GM19452 (cell line): ENCODE data around the gene S100PBP.

Source experiments
- ATAC-seq: cut with Tn5 transposase; IDR thresholded peaks from one replicate; pipeline ENCODE4 v1.9.1; 2021; ENCODE audit not compliant: unreplicated experiment

Gene S100PBP

DNA sequence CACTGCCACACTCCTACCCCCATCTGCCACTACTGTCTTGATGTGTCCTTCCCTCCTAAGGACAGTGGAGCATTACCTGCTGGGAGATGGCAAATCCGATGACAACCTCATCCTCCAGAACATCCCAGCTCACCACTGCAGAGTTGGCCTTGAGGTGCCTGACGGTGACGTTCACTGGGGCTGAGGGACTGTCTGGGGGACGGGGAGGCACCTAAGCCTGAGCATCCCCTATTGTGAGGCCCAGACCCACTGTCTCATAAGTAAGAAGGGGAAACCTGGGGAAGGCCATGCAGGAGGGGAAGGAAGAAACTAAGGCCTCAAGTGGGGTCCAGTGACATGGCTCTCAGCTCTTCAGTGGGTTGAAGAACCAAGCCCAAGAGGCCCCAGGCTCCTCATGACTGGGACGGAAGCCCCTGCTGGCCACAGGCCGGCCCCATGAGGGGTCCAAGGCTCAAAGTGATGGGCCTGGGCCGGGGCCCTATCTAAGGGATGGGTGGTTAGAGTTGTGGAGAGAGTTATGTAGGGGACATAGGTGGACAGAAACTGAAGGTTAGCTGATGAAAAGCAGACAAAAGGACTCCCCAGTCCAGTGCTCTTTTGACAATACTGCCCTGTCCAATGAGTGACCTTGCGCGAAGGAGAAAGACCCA lies 51.5 kb downstream of the S100PBP start:
- no peak for ATAC-seq

DNA sequence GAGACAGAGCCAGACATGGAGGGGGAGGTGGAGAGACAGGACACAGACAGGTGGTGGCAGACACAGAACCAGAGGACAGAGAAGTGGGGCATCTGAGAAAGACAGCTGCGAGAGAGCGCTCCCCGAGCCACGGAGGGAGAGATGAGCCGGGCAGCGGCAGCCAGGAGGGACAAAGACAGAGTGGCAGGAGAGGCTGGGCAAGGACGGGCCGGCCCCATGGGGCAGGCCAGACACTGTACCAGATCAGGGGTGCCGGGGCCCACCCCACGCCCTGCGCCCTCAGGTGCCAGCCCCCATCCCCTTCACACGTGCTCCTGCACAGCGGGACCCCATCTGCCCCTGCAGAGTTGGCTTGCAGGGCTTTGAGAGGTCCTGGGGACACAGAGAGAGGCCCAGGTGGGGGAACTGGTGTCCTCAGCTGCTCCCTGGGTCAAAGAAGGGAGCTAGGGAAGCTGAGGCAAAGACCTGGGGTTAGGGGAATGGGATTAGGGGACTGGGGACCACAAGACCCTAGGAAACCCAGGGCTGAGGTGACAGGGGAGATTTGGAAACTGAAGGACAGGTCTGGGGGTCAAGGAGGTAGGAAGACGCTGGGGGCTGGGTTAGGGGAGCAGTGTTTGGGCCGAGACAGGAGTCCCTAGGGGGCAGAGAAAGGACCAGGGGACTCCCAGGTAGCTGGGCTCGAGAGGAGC lies 52.6 kb downstream of the S100PBP start:
- ATAC-seq = no peak

DNA sequence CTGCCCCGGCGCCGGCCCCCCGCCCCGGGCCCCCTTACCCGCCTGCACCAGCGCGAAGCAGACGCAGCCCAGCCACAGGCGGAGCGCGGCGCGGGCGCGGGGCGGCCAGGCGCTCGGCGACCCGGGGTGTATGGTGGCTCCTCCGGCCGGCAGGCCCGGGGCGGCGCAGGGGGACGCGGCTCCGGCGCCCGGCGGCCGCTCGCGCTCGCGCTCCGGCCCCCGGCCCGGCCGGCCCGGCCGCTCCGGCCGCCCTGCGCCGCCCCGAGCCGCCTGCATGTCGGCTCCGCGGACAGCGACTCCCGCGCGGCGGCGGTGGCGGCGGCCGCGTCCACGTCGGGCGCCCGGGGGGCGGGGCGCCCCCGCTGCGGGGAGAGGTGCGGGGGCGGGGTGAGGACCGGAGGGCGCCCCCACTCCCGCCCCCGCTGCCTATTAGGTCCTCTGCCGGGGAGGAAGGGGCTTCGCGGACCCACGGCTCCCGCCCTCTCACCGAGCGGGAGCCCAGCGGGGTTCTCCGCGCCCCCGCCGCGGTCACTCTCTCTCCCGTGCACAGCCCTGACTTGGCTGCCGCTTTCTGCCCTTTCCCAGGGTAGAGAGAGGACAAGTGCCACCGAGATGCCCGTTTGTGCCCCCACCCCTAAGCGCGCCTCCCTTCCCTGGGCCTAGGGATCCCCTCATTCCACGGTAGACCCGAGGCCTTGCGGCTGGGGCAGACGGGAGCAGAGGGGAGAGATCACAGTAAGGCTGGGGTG lies 53.3 kb downstream of the S100PBP start, which contains the start of gene FNDC5:
Gene FNDC5 (minus strand): TSS at position 298 of the 749 bp plus-strand sequence.
- no peak for ATAC-seq

DNA sequence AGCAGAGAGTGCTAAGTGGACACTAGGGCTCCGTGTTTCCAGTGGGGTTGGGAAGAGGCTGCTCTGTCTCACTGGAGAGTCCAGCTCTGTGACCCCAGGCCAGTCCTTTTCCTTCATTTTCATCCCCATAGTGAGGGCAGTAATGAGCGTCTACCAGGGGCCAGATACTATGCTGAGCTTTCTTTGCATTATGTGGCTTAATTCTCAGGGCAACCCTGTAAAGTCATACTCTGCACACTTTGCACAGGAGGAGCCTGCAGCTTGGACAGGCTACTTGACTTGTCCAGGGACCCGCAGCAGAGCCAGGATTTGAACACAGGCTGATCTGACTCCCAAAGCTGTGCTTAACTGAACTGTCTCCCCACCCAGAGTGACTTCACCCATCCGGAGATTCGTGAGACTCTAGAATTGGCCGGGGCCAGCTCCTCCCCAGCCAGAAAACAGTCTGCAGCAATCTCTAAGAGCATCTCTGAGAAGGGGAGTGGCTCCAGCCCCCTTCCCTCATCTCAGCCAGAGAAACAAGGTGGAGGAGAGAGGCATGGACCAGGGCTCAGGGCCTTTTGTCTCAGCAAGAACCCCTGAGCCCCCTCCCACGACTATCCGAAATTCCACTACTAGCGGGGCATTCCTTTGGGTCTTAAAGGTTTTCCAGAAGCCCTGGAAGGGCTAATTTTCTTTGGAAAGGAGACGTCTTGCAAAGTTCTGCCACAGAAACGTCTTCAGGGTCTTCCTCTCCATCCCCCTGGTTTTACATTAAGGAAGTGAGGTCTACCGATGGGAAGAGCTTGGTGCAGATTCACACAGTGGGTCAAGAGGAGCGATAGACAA lies 54.1 kb downstream of the S100PBP start:
- ATAC-seq = no peak

DNA sequence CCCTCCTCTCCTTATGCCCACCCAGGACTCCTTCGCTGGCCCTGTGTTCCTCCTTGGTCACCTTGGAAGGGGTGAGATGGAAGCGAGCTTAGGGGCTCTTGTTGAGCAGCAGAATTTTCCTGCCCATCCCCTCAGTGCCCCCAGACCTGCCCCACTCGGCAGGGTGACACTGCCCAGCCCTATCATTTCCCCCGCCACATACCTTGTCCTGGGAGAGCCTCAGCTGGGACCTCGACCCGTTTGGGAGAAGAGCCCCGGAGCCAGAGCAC lies 54.7 kb downstream of the S100PBP start:
- no peak for ATAC-seq

DNA sequence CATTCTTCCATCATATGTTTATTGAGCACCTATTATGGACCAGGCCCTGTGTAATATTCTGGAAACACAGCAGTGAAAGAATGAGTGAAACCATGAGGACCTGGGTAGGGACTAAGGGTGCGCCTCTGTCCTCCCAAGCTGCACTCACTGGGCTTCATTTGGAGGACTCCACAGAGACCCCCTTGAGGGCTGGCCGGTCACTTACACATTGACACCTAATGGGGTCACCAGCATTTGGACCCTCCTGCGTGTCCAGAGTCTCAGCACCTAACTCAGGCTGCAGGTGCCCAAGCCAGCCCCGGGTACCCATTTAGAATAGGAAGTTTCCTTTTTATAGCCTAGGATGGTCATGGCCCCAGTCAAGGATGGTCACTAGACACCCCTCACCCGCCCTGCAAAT lies 56.0 kb downstream of the S100PBP start:
- no peak for ATAC-seq

DNA sequence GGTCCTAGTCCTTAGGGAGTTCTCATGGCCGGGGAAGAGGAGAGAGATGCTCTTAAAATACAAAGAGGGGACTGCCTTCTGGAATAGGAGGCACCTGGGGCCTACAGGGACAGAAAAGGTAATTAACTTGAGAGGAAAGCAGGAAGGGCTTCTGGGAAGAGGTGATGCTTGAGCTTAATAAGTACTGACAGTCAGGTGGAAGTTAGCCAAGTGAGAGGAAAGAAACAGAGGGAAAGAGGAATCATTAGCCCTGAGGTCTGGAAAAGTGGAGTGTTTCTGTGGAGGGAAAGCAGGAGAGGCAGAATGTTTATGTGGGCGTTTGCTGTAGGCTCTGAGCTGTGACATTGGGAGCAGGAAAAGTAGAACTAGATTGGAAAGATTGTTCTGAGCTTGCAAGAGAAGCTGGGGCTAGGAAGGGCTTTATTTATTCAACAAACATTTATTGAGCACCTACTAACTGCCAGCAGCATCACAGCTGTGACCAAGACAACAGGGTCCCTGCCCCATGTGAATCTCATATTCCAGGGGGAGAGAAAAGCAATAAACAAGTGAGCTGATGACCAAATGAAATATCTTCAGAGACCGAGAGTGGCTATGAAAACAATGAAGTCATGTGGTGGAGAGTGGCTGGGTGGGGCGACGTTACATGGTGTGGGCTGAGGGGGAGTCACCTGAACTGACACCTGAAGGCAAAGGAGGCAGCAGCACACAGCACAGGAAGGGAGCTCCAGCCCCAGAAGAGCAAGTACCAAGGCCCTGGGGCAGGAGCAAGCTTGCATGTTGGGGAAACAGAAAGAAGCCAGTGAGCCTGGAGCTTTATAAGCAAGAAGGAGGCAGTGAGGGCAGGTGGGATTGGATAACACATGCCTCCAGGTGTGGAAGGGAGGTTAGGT lies 57.7 kb downstream of the S100PBP start:
- no peak for ATAC-seq

DNA sequence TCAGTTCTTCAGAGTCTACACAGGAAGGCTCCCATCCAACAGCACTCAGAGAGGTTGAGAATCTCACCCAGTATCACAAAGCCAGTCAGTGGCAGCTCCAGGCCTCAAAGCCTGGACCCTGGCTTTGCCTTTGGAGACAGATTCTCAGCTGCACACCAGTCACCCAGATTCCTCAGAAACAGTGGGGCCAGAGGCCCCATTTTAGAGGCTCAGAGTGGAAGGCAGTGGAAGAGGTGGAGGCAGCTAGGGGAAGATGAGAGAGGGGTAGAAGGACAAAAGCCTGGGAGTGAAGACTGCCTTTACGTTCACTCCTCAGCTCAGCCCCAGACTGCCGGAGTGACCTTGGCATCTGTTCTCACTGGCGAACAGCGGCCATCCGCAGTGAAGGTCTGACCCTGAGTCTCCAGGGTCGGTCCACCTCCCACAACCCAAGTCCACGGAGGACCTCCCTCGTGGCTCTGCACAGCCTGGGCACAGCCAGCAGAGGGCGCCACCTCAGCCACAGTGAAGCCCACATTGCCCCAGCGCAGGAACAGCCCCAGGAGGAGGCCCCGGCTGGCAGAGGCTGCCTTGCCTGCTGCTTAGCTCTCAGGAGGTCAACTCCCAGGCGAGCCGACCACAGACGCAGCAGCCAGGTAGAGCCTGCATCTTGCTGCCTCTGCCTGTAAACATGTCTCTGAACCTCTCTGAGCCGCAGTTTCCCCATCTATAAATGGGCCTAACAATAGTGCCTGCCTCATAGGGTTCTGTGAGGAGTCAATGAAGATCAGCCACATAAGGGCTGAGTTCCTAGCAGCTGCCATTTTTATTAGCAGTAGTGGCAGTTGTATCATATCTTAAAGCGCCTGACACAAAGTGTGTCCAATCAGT lies 59.1 kb downstream of the S100PBP start:
- no peak for ATAC-seq

DNA sequence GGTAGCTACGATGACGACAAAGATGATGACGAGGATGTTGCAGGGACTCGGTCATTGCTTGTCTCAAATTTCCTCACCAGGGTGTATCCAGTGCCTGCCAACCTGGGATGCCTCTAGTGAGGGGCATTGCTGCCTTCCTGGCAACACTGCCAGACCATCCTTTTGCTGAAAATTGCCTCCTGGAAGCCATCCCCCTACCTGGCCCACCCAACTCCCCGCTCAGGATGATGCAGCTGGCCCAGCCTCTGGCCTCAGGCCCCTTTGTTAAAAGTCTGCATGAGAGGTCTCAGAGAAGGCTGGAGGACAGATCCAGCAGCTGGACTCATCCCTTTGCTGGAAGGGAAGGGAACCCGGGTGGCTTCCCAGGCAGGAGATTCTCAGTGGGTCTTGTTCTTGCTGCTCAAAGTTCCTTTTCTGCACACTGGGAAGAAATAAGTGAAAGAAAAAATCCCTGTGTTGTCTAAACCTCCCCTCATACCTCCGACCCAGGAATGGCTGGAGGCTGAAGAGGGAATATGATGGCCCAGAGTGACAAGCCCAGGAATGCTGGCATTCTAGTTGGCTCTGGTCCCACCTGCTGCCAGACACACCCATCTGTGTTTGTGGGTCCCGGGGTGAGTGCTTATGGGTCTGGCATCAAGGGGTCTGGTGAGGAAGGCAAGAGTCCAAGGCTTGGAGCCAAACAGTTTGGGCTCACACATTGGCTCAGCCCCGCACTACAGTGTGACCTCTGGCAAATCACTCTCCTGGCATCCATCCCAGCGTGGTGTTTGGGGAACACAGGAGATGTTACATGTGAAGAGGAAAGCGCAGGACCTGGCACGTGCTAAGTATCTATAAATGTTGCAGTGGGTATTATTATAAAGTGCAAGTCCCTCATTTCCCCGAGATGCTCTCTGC lies 60.0 kb downstream of the S100PBP start:
- no peak for ATAC-seq

DNA sequence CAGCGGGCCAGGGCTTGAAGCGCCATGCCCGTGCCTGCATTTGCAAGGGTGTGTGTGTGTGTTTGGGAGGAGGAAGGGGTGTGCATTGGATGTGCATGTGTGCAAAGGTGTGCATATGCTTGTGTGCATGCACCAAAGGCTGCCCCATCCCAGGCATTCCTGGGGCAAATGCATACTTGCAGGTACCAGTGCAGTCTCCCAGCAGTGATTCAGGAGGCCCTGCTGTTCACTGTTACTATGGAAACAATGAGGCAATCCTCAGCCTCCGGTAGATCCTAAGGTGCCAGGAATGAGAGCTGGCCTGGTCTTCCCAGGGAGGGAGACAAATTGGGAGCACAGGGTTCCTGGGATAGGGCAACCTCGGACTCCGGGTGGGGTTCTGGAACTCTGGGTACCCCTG lies 60.7 kb downstream of the S100PBP start:
- no peak for ATAC-seq

DNA sequence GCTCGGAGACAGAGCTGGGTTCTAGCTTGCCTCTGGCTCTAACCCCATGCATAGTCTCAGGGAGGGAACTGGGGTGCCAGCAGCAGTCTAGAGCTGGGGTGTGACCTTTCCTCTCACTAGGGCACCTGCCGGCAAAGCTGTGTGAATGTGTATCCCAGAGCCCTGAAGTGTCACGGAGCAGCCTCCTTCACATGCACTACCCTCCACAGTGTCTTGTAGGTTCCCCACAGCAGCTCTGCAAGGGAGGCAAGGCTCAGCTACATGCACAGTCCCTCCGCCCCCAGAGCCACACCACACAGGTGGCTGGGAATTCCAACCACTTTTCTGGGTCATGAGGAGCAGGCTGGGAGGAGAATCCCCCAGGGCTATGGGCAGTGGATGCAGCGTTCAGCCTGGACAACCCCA lies 61.2 kb downstream of the S100PBP start:
- no peak for ATAC-seq

DNA sequence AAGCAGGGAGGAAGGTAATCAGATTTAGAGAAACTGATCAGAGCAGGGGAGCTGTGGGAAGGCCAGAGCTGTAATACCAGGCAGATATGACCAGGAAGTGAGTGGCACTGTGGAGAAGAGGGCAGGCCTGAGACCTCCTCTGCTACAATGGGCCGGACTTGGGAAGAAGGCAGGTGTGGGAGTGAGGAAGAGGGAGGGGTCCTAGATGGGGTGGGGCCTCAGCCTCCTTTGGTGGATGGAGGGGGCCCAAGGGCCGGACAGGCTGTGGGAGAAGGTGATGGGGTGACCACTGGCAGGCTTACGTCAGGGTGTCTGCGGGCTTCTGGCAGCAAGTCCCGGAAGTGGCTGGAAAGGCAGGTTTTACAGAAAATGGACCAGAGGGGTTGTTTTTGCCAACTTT lies 63.8 kb downstream of the S100PBP start:
- ATAC-seq = no peak

DNA sequence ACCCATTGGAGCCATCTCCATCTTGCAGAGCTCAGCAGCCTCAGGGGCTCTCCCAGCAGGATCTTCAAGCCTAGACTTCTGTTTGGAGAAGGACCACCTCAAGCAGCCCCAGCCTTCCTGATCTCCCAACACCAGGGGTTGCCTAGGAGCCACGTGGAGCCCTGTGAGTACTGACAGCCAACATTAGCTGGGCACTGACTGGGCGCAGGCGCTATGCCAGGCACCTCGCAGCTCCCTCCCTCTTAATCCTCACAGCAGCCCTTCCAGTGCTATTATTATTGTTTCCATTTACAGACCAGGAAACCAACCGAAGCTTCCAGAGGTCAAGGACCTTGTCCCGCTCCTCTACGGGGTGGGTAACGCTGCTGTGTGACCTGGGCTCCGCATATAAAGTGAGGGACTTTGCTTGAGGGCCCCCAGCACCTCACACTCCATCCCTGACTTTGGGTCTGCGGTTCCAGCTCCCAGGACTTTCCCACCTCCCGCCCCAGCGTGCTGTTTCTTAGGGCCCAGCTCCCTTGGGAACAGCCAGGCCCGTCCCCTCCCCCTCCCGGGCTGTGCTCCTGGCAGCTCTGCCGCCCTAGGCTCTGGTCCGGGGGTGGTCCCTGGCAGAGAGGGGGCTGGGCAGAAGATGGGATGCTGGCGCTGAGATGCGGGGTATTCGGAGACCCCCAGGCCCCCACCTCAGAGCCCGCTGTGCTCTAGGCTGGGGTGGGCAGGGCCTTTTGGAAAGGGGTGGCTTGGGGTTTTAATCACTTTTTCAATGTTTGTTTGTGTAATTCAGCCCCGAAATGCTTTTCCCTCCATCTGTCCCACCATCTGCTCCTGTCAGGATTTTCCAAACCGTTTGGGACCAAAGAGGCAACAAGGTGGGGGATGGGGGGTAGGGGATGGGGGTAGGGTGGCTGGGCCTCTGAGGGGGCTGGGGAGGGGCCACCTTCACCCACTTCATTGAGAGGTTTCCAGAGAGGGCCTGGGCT lies 64.7 kb downstream of the S100PBP start:
- no peak for ATAC-seq

DNA sequence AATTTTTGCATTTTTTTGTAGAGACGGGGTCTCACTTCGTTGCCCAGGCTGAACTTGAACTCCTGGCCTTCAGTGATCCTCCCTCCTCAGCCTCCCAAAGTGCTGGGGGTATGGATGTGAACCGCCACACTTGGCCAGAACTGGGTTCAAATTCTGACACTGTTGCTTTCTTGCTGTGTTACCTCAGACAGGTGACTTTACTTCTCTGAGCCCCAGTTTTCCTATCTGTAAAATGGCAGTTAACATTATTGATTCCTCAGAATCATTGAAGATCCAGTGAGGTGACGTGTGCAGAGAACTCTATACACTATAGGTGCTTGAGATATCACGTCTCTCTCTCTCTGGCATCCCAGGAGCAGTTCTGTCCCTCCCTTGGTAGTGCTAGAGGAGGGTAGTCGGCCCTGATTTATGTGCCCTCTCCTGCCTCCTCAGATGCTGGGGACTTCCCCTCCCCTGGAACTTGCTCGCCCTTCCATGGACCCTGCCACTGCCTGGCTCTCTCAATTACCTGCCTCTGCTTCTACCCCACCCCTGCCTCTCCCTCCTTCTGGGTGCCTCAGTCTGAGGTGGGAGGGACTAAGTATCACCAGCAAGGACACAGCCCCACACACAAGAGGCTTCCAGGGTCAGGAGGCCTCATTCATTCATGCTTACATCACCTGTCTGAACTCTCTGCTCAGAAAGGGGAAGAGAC lies 66.0 kb downstream of the S100PBP start:
- ATAC-seq = no peak

DNA sequence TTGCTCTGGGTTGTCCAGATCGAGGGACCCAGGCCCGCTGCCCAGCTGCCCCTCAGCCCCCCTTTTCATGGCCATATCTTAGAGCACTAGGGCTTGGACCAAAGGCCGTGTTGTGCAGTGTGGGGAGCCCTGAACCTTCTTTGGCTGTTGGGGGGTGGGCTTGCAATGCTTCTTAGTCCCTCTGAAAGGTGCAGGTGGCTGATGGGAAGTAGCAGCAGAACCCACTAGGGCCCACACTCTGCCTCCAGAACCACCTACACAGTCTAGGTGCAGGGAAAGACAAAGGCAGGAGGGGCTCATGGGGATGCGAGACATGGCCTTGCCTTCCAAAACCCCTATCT lies 66.5 kb downstream of the S100PBP start:
- no peak for ATAC-seq

DNA sequence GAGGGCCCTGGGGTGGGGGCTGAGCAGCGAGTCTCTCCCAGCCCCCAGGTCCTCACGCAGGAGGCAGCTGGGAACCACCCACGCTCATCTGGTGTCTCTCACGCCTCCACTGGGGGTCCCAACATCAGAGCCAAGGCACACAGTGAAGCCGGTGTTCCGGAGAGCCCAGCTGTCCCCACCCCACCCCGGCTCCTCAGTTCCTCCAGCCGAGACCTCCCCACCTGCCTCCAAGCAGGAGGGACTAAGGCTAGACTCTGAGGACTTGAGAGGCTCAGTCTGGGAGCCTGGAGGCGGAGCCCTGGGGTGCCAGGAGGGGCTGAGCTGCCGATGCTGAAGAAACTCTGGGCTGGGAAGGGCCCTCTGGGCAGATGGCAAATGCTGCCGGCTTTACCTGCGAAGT lies 67.3 kb downstream of the S100PBP start:
- no peak for ATAC-seq

DNA sequence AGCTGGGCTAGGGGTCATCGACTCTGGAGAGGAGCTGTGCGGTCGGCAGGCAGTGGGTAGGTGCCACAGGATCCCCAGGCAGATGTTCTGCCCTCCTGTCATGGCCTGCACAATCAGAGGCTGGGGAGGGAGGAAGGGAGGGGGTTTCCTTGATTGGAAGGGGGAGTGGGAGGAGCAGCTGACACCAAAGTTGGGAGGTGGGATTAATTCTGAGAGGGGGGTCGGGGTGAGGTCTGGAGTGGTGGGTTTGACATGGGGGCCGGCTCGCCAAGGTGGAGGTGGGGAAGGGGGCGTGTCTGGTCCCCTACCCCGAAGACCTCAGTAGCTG lies 68.2 kb downstream of the S100PBP start:
- ATAC-seq = no peak
